Activated CD8-positive, alpha-beta memory T cell treated with anti-CD3 and anti-CD28 coated beads, Interleukin-2, amount 10 ng/mL, durations not matched to agents 7 days and 5 days (primary cell): ENCODE data around the gene C11orf71. TPM values are rescaled to one million over a fixed set of nuclear protein-coding genes. Genes with fewer than 3 reads are reported as not detected.

Source experiments
- ATAC-seq: fragments of 150-1000 bp; cut with Tn5 transposase; one replicate; pipeline ENCODE4 v1.10.0; 2021; ENCODE audit warnings: moderate library complexity
- CTCF ChIA-PET: fragments of 350-600 bp; sonication (Branson Sonifier 250); formaldehyde crosslinking; loops from one replicate; lab custom pipeline; 2021; ENCODE audit warnings: antibody characterized with exemption; lab: Charles Lee
- DNase-seq: peaks from one replicate; pipeline ENCODE4 v3.0.0-alpha.2; 2020
- H3K27ac Mint-ChIP-seq: one replicate; pipeline ENCODE4 v1.8.0; 2021; ENCODE audit warnings: mild to moderate bottlenecking, mixed read lengths
- H3K27me3 Mint-ChIP-seq: one replicate; pipeline ENCODE4 v1.8.0; 2021; ENCODE audit warnings: mixed read lengths
- H3K36me3 Mint-ChIP-seq: one replicate; pipeline ENCODE4 v1.8.0; 2021; ENCODE audit warnings: mild to moderate bottlenecking, mixed read lengths
- H3K4me1 Mint-ChIP-seq: one replicate; pipeline ENCODE4 v1.8.0; 2021; ENCODE audit warnings: mixed read lengths
- H3K4me3 Mint-ChIP-seq: one replicate; pipeline ENCODE4 v1.8.0; 2021; ENCODE audit warnings: mild to moderate bottlenecking, moderate library complexity, mixed read lengths
- H3K9me3 Mint-ChIP-seq: one replicate; pipeline ENCODE4 v1.8.0; 2022; ENCODE audit warnings: low read depth, mixed read lengths
- total RNA-seq, 2 experiments: library from RNA; stranded (reverse); gene quantifications; one replicate each; pipeline ENCODE4 v1.2.3, GENCODE V29; 2021

C11orf71 gene
- total RNA-seq, result 10 to 100 TPM in 1 of 2 experiments, 1 to 10 TPM in 1; 5.3 to 14.0 TPM

- peak within 1 kb of the TSS; percentile 99 for H3K27ac Mint-ChIP-seq
- H3K4me1 Mint-ChIP-seq, result peaks cover 43% of the 10 kb centered on the region
These were observed at the start of gene C11orf71, which contains the start of gene RBM7 for GRCh38 chr11:114400216-114400914. C11orf71 (minus strand) TSS chr11:114400511; CDS start chr11:114400331, 180 bp downstream. RBM7 (plus strand) TSS chr11:114400666; CDS start chr11:114400672, 6 bp downstream.

GRCh38 chr11:114449845-114450244 is 49.5 kb upstream of the C11orf71 start:
- H3K27me3 Mint-ChIP-seq, result no peaks in the 10 kb centered on the region
- peaks cover 26% of the 10 kb centered on the region for H3K36me3 Mint-ChIP-seq
- H3K4me1 Mint-ChIP-seq, result no peaks in the 10 kb centered on the region
- H3K4me3 Mint-ChIP-seq, result no peak overlapping the region
- ATAC-seq (no peak), DNase-seq (no peak)
- H3K27ac Mint-ChIP-seq, result no peak overlapping the region
- H3K9me3 Mint-ChIP-seq, result no peaks in the 10 kb centered on the region
- CTCF ChIA-PET, result interaction anchor here (1.3 kb wide), 1 partner anchor 13 kb away, joined by 3 read pairs; no protein-coding TSS in a partner anchor

More at GRCh38 chr11:114400216-114400914, at the start of gene C11orf71, which contains the start of gene RBM7:
- ATAC-seq (peak; percentile 92), DNase-seq (peak; percentile 99)
- Mint-ChIP-seq H3K36me3 (peaks cover 43% of the 10 kb centered on the region), H3K9me3 (no peaks in the 10 kb centered on the region), H3K4me3 (peak within 1 kb of the TSS; percentile 94), H3K27me3 (no peaks in the 10 kb centered on the region)
- CTCF ChIA-PET, result interaction anchor here (1.0 kb wide), 1 partner anchor 39 kb away, joined by 4 read pairs; the partner anchor contains the start of gene REXO2

GRCh38 chr11:114448749-114449482 is 48.6 kb upstream of the C11orf71 start:
- ATAC-seq, result no peak
- CTCF ChIA-PET, result no interaction called here
- no peak overlapping the region for H3K4me3 Mint-ChIP-seq
- no peaks in the 10 kb centered on the region for H3K9me3 Mint-ChIP-seq
- peaks cover 34% of the 10 kb centered on the region for H3K36me3 Mint-ChIP-seq
- H3K27ac Mint-ChIP-seq, result peak overlapping the region; percentile 35
- H3K4me1 Mint-ChIP-seq, result no peaks in the 10 kb centered on the region
- H3K27me3 Mint-ChIP-seq, result no peaks in the 10 kb centered on the region
- DNase-seq, result no peak

- H3K4me3 Mint-ChIP-seq, result no peak overlapping the region
- no peak overlapping the region for H3K27ac Mint-ChIP-seq
- H3K27me3 Mint-ChIP-seq, result no peaks in the 10 kb centered on the region
- no peaks in the 10 kb centered on the region for H3K4me1 Mint-ChIP-seq
- ATAC-seq (no peak), DNase-seq (no peak)
- CTCF ChIA-PET, result no interaction called here
- H3K9me3 Mint-ChIP-seq, result no peaks in the 10 kb centered on the region
- H3K36me3 Mint-ChIP-seq, result peaks cover 32% of the 10 kb centered on the region
These were observed 47.6 kb upstream of the C11orf71 start for GRCh38 chr11:114447892-114448291.

GRCh38 chr11:114447444-114447843 is 47.1 kb upstream of the C11orf71 start:
- H3K27me3 Mint-ChIP-seq, result no peaks in the 10 kb centered on the region
- H3K9me3 Mint-ChIP-seq, result no peaks in the 10 kb centered on the region
- ATAC-seq (no peak), DNase-seq (no peak)
- H3K27ac Mint-ChIP-seq, result no peak overlapping the region
- CTCF ChIA-PET, result no interaction called here
- H3K4me1 Mint-ChIP-seq, result no peaks in the 10 kb centered on the region
- H3K4me3 Mint-ChIP-seq, result no peak overlapping the region
- peaks cover 32% of the 10 kb centered on the region for H3K36me3 Mint-ChIP-seq

GRCh38 chr11:114442536-114442935 is 42.2 kb upstream of the C11orf71 start:
- no peaks in the 10 kb centered on the region for H3K9me3 Mint-ChIP-seq
- H3K36me3 Mint-ChIP-seq, result peaks cover 32% of the 10 kb centered on the region
- no peaks in the 10 kb centered on the region for H3K27me3 Mint-ChIP-seq
- DNase-seq, result no peak
- CTCF ChIA-PET, result no interaction called here
- no peak overlapping the region for H3K27ac Mint-ChIP-seq
- H3K4me1 Mint-ChIP-seq, result peaks cover 28% of the 10 kb centered on the region
- no peak for ATAC-seq
- no peak overlapping the region for H3K4me3 Mint-ChIP-seq

- DNase-seq (no peak), ATAC-seq (no peak)
- Mint-ChIP-seq H3K36me3 (peaks cover 27% of the 10 kb centered on the region), H3K27me3 (no peaks in the 10 kb centered on the region), H3K27ac (no peak overlapping the region), H3K9me3 (no peaks in the 10 kb centered on the region), H3K4me1 (peaks cover 28% of the 10 kb centered on the region), H3K4me3 (no peak overlapping the region)
- CTCF ChIA-PET, result no interaction called here
These were observed 41.6 kb upstream of the C11orf71 start for GRCh38 chr11:114441921-114442320.

- no peak for DNase-seq
- H3K27ac Mint-ChIP-seq, result no peak overlapping the region
- no peaks in the 10 kb centered on the region for H3K9me3 Mint-ChIP-seq
- peaks cover 22% of the 10 kb centered on the region for H3K36me3 Mint-ChIP-seq
- ATAC-seq, result no peak
- CTCF ChIA-PET, result no interaction called here
- no peaks in the 10 kb centered on the region for H3K27me3 Mint-ChIP-seq
- no peak overlapping the region for H3K4me3 Mint-ChIP-seq
- peaks cover 28% of the 10 kb centered on the region for H3K4me1 Mint-ChIP-seq
These were observed 40.9 kb upstream of the C11orf71 start for GRCh38 chr11:114440971-114441763.

GRCh38 chr11:114440121-114440860 is 40.0 kb upstream of the C11orf71 start:
- H3K36me3 Mint-ChIP-seq, result peaks cover 18% of the 10 kb centered on the region
- no peaks in the 10 kb centered on the region for H3K9me3 Mint-ChIP-seq
- H3K4me1 Mint-ChIP-seq, result peaks cover 28% of the 10 kb centered on the region
- DNase-seq (no peak), ATAC-seq (no peak)
- CTCF ChIA-PET, result interaction anchor here (0.8 kb wide), 1 partner anchor 100 kb away, joined by 3 read pairs; no protein-coding TSS in a partner anchor
- H3K27ac Mint-ChIP-seq, result peak overlapping the region; percentile 90
- peak overlapping the region; percentile 97 for H3K4me3 Mint-ChIP-seq
- H3K27me3 Mint-ChIP-seq, result no peaks in the 10 kb centered on the region

GRCh38 chr11:114439229-114440120 is 39.2 kb upstream of the C11orf71 start, which contains the start of gene REXO2:
REXO2 (plus strand) TSS chr11:114439467; CDS start chr11:114439529, 62 bp downstream.
- no peaks in the 10 kb centered on the region for H3K27me3 Mint-ChIP-seq
- H3K4me1 Mint-ChIP-seq, result peaks cover 28% of the 10 kb centered on the region
- peak within 1 kb of the TSS; percentile 97 for H3K4me3 Mint-ChIP-seq
- ATAC-seq, result peak; percentile 98
- CTCF ChIA-PET, result interaction anchor here (0.8 to 1.0 kb wide), 4 partner anchors 12 to 99 kb away, joined by 3 to 4 read pairs (median 4); partner anchors contain the start of genes C11orf71 and RBM7
- H3K27ac Mint-ChIP-seq, result peak within 1 kb of the TSS; percentile 90
- H3K36me3 Mint-ChIP-seq, result peaks cover 11% of the 10 kb centered on the region
- peak; percentile 96 for DNase-seq
- H3K9me3 Mint-ChIP-seq, result no peaks in the 10 kb centered on the region

GRCh38 chr11:114438303-114438702 is 38.0 kb upstream of the C11orf71 start:
- Mint-ChIP-seq H3K36me3 (peaks cover 7% of the 10 kb centered on the region), H3K27me3 (no peaks in the 10 kb centered on the region), H3K4me1 (peaks cover 28% of the 10 kb centered on the region), H3K4me3 (no peak overlapping the region), H3K27ac (no peak overlapping the region), H3K9me3 (no peaks in the 10 kb centered on the region)
- ATAC-seq, result no peak
- CTCF ChIA-PET, result interaction anchor here (0.9 to 1.0 kb wide), 2 partner anchors 38 to 98 kb away, joined by 4 read pairs; partner anchors contain the start of genes C11orf71 and RBM7
- no peak for DNase-seq
